ENCODE results near the gene HAPLN2. TPM values are rescaled to one million over a fixed set of nuclear protein-coding genes. Genes with fewer than 3 reads are reported as not detected.

HAPLN2 gene
- total and polyA plus RNA-seq, 2 of the 4 experiments (the other 2 are of a cell fraction), result not detected

GRCh38 chr1:156657741-156658319 lies 38.6 kb downstream of the HAPLN2 start:
- no peak overlapping the region for H2BK120ac ChIP-seq (ENCODE audit: low read depth, low read length)
- TF ChIP-seq CTCF (conservative IDR thresholded peaks at IDR 0.05; ENCODE audit: low read depth, low read length) (no peak), RAD21 (IDR thresholded peaks at IDR 0.05; ENCODE audit: low read length) (no peak), NFE2L2 (IDR thresholded peaks at IDR 0.05; ENCODE audit: low read depth, low read length) (no peak)
- H3K36me3 ChIP-seq (ENCODE audit: control insufficient read depth, insufficient read depth, low read length), result no peaks in the 10 kb centered on the region
- H3K79me1 ChIP-seq (ENCODE audit: low read depth in 1 of 2, low read length in 2 of 2), result peaks cover 0 to 11% of the 10 kb centered on the region in 2 experiments; a peak in 2 of 4 replicates
- H2AK5ac ChIP-seq (ENCODE audit: low read depth, low read length), result no peak overlapping the region
- H2BK15ac ChIP-seq (ENCODE audit: low read depth, low read length), result no peak overlapping the region
- no peak overlapping the region for H4K91ac ChIP-seq (ENCODE audit: insufficient read depth, low read depth, low read length)
- no peak overlapping the region for H3K4ac ChIP-seq (ENCODE audit: low read depth, low read length)
- no peak overlapping the region for H4K5ac ChIP-seq (ENCODE audit: low read depth, low read length)
- peaks cover 8% of the 10 kb centered on the region for H3K9me1 ChIP-seq (ENCODE audit: insufficient read depth, low read length)
- ChIA-PET POLR2A (ENCODE audit: unreplicated experiment) (interaction anchor here (0.6 kb wide), 1 partner anchor 19 kb away, joined by 8 read pairs; the partner anchor contains the start of gene NES), CTCF (interaction anchor here (1.0 to 1.5 kb wide), 5 partner anchors 21 to 202 kb away, joined by 3 to 5 read pairs (median 3); no protein-coding TSS in a partner anchor)
- H3K14ac ChIP-seq (replicated peaks; ENCODE audit: low read depth, low read length), result no peak overlapping the region
- ATAC-seq (ENCODE audit: low read depth) (no peak), DNase-seq (no peak)
- dilution Hi-C loops (cut with HindIII; ENCODE audit: low sequenced_read_pairs, unreplicated experiment), result no loop called here
- H3K9ac ChIP-seq (ENCODE audit: low read depth, low read length), result no peak overlapping the region
- H4K20me1 ChIP-seq (ENCODE audit: insufficient read depth, low read length), result 0 out of 2 replicates have a peak, but pooled peaks cover 8% of the 10 kb centered on the region
- H3K27me3 ChIP-seq (ENCODE audit: control insufficient read depth, insufficient read depth, low read length), result peaks cover 35% of the 10 kb centered on the region
- H3K4me2 ChIP-seq (ENCODE audit: low read depth, low read length), result peak overlapping the region; percentile 59; the same call in 1 of the 2 replicates
- BruUV-seq (replicated peaks), result no TSS peak
- no peak overlapping the region for H3K23ac ChIP-seq (ENCODE audit: low read depth, low read length)
- H2AFZ ChIP-seq (replicated peaks; ENCODE audit: low read length, poor library complexity), result peak overlapping the region; percentile 54
- intact Hi-C loops (cut with micrococcal nuclease), result loop anchor here (1.0 to 2.0 kb wide), 2 partner anchors 31 to 73 kb away; no protein-coding TSS in a partner anchor
- H3K56ac ChIP-seq (ENCODE audit: extremely low read depth, insufficient read depth, low read length), result no peak overlapping the region
- no peak overlapping the region for H3K4me3 ChIP-seq (ENCODE audit: insufficient read depth, low read depth, low read length)
- no peak overlapping the region for H4K8ac ChIP-seq (ENCODE audit: low read depth in 2 of 2, low read length in 2 of 2)
- H3K9me3 ChIP-seq (ENCODE audit: control insufficient read depth, insufficient read depth, low read length), result no peaks in the 10 kb centered on the region
- in situ Hi-C loops (cut with MboI; ENCODE audit: low sequenced_read_pairs), result loop anchor here (5.0 kb wide), 1 partner anchor 36 kb away; no protein-coding TSS in a partner anchor
- H2BK20ac ChIP-seq (ENCODE audit: low read depth, low read length), result no peak overlapping the region
- WGBS, 2 experiments (ENCODE audit: extremely low coverage in 2 of 2, insufficient read length in 1 of 2), result 5% methylated on average over 7 of the region's 15 CpGs; no CpG with 5 or more reads in 1 of the 2 experiments
- H2AK9ac ChIP-seq (replicated peaks; ENCODE audit: low read depth, low read length, poor library complexity), result no peak overlapping the region
- H3K18ac ChIP-seq (ENCODE audit: low read depth, low read length), result no peak overlapping the region
- H3K27ac ChIP-seq (ENCODE audit: insufficient read depth, low read length), result no peak overlapping the region
- peaks cover 28% of the 10 kb centered on the region for H3K4me1 ChIP-seq (ENCODE audit: control insufficient read depth, insufficient read depth, low read length)
- no peak overlapping the region for H2BK5ac ChIP-seq (ENCODE audit: low read depth, low read length, poor library complexity, severe bottlenecking)

All from IMR-90 (cell line).